Activated naive CD8-positive, alpha-beta T cell treated with anti-CD3 and anti-CD28 coated beads, Interleukin-2, amount 50 U/mL, for 16 hours (primary cell): ENCODE results near the gene ARHGAP18.

Experiments used
- DNase-seq: peaks from one replicate; pipeline ENCODE4 v3.0.0-alpha.2; 2020; ENCODE audit warnings: low read depth, low spot score

ARHGAP18 gene

GRCh38 chr6:129719692-129720091, 9.7 kb upstream of the ARHGAP18 start:
- DNase-seq = no peak

DNA sequence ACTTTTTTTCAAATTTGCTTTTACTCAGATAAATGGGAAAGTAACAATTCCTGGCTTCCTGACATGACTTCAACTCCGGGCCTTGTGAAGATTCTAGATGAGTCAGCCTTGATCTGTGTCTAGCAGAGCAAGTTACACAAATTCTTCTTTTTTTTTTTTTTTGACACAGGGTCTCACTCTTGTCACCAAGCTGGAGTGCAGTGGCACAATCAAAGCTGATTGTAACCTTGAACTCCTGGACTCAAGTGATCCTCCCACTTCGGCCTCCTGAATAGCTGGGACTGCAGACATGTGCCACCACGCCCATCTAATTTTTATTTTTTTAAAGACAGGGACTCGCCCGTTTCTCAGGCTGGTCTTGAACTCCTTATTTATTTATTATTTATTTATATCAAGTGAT, 7.3 kb upstream of the ARHGAP18 start:
- no peak for DNase-seq

DNA sequence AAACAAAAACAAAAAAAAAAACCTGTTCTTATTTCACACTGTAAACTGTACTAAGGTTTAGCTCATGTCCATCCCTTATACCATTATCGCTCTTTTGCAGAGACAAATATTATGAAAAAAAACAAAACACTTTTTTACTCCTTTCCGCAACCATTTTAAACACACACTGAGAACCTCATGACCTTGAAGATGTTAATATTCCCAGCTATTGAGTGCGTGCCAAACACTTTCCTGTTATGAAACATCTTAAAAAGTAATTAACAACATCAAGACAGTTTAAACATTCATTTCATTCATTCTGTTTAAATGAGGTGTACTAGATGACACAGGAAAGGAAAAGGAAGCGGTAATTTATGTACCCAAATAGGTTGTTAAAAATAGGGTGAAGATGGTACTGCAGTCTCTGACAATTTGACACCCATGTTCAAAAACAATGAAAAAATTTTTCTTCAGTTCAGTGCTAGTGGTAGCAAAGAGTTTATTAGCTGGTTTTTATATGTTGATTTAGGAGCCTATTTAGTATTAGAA, 3.9 kb upstream of the ARHGAP18 start:
- DNase-seq = no peak

DNA sequence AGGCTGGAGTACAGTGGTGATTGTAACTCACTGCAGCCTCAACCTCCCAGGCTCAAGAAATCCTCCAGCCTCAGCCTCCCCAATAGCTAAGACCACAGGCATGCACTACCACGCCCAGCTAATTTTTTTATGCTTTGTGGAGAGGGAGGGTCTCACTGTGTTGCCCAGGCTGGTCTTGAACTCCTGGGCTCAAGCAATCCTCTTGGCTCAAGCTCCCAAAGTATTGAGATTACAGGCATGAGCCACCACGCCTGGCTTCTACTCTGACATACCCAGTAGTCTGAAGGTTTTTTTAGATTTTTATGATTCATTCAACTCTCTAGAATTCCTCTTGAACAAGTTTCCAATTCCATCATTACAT, 1.3 kb upstream of the ARHGAP18 start:
- no peak for DNase-seq

- DNase-seq = no peak
Observed at GRCh38 chr6:129710450-129711270, 683 bp upstream of the ARHGAP18 start.

GRCh38 chr6:129709196-129709768, 695 bp downstream of the ARHGAP18 start:
- no peak for DNase-seq

DNA sequence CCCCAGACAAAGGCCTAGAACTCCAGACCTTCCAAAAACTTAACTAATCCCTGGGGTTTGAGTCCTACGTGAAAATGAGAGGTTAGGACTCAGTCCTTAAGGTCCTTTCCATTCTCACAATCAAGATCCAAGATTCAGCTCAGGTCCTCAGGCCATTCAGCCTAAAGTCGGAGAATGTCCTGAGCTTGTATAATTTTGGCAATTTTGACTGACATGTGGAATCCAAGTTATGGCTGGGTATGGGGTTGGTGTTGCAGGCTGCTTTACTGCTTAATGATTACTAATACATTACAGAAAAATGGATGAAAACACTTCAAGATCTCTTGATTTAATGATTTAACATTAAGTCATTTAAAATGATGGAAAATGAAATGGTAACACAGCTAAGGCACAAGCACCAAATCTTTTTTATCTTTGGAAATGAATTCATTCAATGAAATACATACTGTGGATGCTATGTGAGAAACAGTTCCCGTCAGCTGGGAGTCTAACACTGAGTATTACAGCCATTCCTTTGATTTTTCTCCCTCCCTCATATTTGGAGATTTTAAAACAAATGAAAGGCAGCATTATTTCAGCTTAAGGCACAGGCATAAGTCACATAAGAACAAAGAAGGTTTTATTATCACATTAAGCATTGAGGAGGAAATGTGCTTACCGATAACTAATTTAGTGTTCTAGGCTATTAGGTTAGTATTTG, 1.3 kb downstream of the ARHGAP18 start:
- DNase-seq = no peak

DNA sequence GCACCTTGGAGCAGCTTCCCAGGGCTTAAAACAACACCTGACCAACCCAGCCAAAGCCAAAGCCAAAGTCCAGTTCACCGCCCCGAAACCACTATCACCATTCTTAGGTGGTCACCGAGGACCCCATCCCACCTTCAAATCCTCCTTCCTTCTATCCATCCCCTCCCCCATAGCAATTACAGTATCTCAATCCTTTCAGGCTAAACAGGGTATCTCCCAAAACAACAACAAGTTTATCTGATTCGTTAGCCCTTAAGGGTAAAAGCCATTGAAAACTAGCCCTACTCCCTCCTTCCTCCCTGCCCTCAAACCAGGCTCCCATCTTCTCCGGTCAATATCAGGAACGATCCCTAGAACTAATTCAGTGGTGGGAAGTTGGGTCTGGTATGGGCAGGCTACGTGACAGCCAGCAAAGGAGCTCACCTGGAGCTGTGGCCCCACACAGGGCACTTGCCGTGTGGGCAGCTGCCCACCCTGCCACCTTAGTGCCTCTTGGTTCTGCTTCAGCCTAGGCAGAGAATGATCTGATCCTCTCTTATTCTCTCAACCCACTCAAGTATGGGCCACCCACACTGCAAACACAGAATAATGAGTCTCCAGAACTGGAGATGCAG, 2.0 kb downstream of the ARHGAP18 start:
- DNase-seq = no peak

DNA sequence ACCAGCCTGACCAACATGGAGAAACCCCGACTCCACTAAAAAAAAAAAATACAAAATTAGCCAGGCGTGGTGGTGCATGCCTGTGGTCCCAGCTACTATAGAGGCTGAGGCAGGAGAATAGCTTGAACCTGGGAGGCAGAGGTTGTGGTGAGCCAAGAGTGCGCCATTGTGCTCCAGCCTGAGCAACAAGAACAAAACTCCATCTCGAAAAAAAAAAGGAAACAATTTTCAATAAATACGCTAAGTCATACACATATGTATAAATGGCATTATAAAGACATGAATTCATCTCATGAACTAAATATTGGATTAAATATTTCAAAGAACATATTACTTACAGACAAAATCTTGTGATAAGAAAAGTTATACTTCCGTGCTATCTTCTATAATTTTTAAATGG, 2.9 kb downstream of the ARHGAP18 start:
- no peak for DNase-seq

DNA sequence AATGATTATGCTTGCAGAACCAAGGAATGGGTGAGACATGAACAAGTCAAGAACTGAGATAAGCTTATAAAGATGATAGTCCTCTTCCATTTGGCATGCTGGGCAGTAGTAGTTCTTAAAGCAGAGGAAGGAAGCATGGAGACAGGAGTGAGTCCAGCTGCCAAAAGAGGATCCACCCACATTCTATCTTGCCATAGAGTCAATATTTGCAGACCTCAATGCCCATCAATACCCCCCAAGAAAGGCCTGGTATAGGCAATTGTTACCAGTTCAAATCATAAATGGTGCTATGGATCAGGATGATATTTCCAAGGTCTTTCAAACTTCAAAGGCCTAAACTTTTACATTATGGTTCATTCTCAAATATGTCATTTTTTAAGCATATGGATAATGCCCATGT, 4.8 kb downstream of the ARHGAP18 start:
- no peak for DNase-seq

DNA sequence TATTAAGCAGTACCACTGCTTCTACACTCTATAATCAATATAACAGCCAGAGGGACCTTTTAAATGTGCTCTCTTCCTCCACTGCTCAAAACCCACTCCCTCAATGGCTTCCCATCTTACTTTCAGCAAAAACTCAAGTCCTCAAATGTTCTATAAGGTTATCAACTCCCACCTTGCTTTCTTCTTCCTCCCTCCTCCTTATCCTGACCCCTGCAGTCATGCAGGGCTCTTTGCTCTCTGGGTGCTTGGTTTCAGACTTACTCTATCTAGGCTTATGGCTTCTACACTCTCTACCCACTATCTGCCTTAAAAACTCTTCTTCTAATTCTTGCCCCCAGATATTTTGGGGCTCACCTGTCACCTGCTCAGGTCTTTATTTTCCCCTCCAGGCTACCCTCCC, 5.3 kb downstream of the ARHGAP18 start:
- no peak for DNase-seq

GRCh38 chr6:129701721-129702455, 8.1 kb downstream of the ARHGAP18 start:
- no peak for DNase-seq

GRCh38 chr6:129700666-129701065, 9.3 kb downstream of the ARHGAP18 start:
- no peak for DNase-seq

DNA sequence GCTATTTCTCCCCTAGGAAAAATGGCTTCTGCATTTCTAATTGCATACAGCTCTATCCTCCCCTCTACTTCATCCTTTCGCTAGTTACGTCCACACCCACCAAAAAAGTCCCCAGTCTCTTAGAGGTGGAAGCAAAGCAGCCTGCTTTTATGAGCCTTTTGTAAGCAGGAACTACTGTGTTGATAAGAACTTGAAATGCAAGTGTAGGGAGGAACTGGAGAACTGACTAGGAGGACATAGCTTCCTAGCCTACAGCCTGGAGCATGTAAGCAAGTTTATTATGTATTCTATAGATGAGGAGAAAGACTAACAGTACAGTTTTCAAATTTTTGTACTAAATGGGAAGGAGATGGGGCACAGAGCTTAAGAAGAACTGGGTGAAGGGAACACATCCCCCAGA, 10.3 kb downstream of the ARHGAP18 start:
- DNase-seq = no peak

DNA sequence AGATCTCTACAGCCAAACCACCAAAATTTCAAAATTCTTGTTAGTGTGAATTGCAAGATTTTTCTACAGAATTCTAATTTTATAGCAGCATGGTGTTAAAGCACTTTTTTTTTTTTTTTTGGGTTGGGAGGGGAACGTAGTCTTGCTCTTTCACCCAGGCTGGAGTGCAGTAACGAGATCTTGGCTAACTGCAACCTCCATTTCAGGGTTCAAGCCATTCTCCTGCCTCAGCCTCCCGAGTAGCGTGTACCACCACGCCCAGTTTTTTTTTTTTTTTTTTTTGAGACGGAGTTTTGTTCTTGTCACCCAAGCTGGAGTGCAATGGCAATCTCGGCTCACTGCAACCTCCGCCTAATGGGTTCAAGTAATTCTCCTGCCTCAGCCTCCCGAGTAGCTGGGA, 11.5 kb downstream of the ARHGAP18 start:
- DNase-seq = no peak

- DNase-seq = no peak
Observed at GRCh38 chr6:129697788-129698187, 12.2 kb downstream of the ARHGAP18 start.

DNA sequence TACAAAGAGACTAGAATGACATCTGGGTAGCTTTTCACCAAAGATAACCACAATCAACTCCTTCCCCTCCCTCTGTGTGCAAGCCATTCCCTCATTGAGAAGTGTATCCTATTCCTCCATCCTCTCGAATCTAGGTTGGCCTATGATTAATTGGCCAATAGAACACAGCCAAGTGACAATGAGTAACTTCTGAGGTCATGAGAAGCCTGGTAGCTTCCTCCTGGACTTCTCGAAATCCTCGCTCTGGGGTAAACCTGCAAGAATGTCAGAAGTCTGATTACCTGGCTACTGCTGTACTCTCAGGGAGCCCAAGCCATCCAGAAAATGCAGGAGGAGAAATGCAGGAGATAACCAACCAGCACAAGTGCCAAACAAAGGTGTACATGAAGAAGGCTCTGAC, 13.1 kb downstream of the ARHGAP18 start:
- DNase-seq = no peak

DNA sequence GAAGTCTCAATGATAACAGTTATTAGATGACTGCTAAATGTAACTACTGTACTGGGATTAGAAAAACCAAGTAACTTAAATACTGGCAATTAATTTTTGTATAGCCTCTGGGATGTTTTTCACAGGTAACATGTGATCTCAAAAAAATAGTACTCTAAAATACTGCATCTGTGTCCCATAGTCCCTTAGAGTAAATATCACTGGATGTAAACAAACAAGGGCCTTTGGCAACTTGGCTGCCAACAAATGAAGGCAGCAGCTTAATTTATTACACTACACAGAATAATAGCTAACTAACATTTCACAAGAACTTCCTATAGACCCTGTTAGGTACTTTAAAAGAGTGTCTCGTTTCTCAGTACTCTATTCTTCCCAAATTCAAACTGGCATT, 14.0 kb downstream of the ARHGAP18 start:
- DNase-seq = no peak

DNA sequence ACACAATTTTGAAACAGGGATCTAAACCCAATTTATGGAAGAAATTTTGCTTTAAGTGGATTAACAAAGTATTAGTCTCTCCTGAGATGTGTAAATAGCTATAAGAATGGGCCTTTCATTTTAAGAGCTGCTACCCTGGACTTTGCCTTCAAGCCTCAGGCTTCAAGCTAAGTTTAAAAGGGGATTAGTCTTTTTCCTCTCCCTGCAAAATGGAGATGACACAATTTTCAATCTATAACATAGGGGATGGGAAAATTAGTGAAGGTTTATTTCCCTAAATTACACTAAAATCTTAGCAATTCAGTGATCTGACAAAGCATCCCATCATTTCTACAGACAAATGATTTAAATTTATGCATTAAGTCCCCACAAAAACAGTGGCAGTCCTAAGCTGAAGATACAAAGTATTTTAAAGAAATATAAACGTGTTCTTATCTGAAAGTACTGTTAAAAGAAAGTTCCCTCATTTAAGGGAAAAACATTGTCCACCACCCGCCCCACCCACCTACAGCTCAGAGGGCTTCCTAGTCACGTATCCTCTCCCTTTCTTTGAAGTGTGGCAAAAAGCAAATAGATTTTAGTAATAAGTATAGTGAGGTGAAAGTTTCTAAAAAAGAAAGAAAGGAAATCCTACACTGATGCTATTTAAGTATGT, 14.5 kb downstream of the ARHGAP18 start:
- DNase-seq = no peak

DNA sequence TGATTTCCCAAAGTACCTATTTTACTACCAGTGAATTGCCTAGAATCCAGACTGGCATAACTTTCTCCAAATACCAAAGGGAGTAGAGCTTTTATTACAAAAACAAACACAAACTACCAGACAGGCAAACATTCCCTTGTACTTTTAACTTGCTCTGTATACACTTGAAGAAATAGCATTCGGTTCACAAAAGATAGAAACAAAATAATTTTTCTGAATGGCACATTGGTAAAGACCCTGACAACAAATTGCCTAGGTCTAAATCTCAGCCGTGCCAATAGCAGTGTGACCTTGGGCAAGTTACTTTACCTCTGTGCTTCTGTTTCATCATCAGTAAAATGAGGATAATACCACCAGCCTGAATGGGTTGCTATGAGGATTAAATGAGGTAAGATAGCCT, 15.9 kb downstream of the ARHGAP18 start:
- no peak for DNase-seq

GRCh38 chr6:129692467-129692866, 17.5 kb downstream of the ARHGAP18 start:
- no peak for DNase-seq
